CD4-positive, alpha-beta T cell treated with Interleukin-6 for 4 hours (primary cell): ENCODE measurements around the gene TCEAL9.
"Not testable (repeated sequence)": the region's sequence is repeated elsewhere in the genome, so short reads cannot be mapped to it uniquely, and the experiment has no call there.

Experiments
- DNase-seq: peaks from one replicate; pipeline ENCODE4 v3.0.0-alpha.2; 2020; ENCODE audit warnings: mixed read lengths

Gene TCEAL9

GRCh38 chrX:103356130-103356798 lies at the start of gene TCEAL9:
TSS of gene TCEAL9 (plus strand) at chrX:103356506. CDS start at chrX:103357685, 1,179 bp downstream.
- no peak for DNase-seq

GRCh38 chrX:103309860-103310554 lies 46.3 kb upstream of the TCEAL9 start:
- DNase-seq = peak; percentile 7

- peak; percentile 91 for DNase-seq
These were observed 45.5 kb upstream of the TCEAL9 start, which contains the start of gene BEX2 for GRCh38 chrX:103310555-103311398. TSS of gene BEX2 (minus strand) at chrX:103310990. CDS start at chrX:103309976, 1,014 bp downstream.

GRCh38 chrX:103311399-103311780 lies 44.9 kb upstream of the TCEAL9 start:
- no peak for DNase-seq

GRCh38 chrX:103329991-103330390 lies 26.3 kb upstream of the TCEAL9 start, which contains the start of gene TCEAL7:
TSS of gene TCEAL7 (plus strand) at chrX:103330239. CDS start at chrX:103331404, 1,165 bp downstream.
- DNase-seq = no peak

- no peak for DNase-seq
These were observed 25.5 kb upstream of the TCEAL9 start for GRCh38 chrX:103330681-103331288.

GRCh38 chrX:103338663-103339062 lies 17.6 kb upstream of the TCEAL9 start:
- no peak for DNase-seq

- DNase-seq = peak; percentile 57
These were observed 13.2 kb upstream of the TCEAL9 start for GRCh38 chrX:103343105-103343504.

GRCh38 chrX:103344606-103345005 lies 11.7 kb upstream of the TCEAL9 start:
- DNase-seq = no peak

GRCh38 chrX:103347682-103348397 lies 8.5 kb upstream of the TCEAL9 start:
- no peak for DNase-seq

GRCh38 chrX:103356858-103357257 lies 552 bp downstream of the TCEAL9 start:
- DNase-seq = no peak

GRCh38 chrX:103357871-103358270 lies 1.6 kb downstream of the TCEAL9 start:
- no peak for DNase-seq

- not testable (repeated sequence) for DNase-seq
These were observed 3.3 kb downstream of the TCEAL9 start for GRCh38 chrX:103359605-103360004.

GRCh38 chrX:103360092-103360491 lies 3.8 kb downstream of the TCEAL9 start:
- DNase-seq = no peak

GRCh38 chrX:103360916-103361315 lies 4.6 kb downstream of the TCEAL9 start:
- DNase-seq = no peak

GRCh38 chrX:103361798-103362197 lies 5.5 kb downstream of the TCEAL9 start:
- no peak for DNase-seq

GRCh38 chrX:103362474-103362873 lies 6.2 kb downstream of the TCEAL9 start:
- no peak for DNase-seq

GRCh38 chrX:103363046-103363445 lies 6.7 kb downstream of the TCEAL9 start:
- no peak for DNase-seq

- no peak for DNase-seq
These were observed 11.2 kb downstream of the TCEAL9 start for GRCh38 chrX:103367502-103367901.

GRCh38 chrX:103369479-103369878 lies 13.2 kb downstream of the TCEAL9 start:
- no peak for DNase-seq

GRCh38 chrX:103372886-103373285 lies 16.6 kb downstream of the TCEAL9 start:
- no peak for DNase-seq

GRCh38 chrX:103373581-103373980 lies 17.3 kb downstream of the TCEAL9 start:
- no peak for DNase-seq
